Measurements from ENCODE around the gene PDLIM3.
A peak's percentile ranks its signal among the peaks of the same experiment; 100 is the strongest.
"Not testable (repeated sequence)": the region's sequence is repeated elsewhere in the genome, so short reads cannot be mapped to it uniquely, and the experiment has no call there.

Gene PDLIM3

DNA sequence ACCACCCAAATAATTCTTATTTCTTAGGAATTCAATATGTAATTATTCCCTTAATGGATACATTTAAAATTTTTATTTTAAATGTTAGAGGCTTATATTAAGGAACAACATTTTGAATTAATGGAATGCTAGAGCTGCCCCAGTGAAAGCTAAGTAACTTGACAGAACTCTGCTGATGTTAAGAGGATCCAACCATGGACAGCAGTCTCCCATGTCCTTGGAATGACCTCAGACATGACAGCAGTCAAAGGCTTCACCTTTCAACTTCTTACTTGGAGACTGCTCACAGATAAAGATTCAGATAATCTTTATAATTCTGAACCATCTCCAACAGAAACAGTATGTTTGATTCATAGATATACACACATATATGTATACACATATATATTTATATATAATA is 17.2 kb downstream of the PDLIM3 start:
- DNase-seq: no peak

DNA sequence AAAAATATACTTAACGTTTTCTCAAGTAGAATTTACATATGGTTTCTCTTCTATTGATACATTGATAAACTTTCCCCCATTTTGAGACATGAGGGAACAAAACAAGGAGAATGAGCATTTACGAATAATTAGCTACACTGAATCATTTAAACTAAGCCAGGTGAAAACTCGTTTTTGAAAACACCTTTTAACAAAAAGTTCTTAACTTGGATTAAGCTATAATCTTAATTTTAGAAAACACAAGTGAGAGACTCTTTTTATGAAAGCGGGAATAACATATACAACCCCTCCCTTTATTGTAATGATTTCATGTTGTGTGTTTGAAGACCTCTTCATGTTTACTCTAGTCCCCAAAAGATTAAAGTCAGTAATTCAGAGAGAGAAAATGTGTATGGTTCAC is 20.1 kb downstream of the PDLIM3 start:
- DNase-seq: no peak

DNA sequence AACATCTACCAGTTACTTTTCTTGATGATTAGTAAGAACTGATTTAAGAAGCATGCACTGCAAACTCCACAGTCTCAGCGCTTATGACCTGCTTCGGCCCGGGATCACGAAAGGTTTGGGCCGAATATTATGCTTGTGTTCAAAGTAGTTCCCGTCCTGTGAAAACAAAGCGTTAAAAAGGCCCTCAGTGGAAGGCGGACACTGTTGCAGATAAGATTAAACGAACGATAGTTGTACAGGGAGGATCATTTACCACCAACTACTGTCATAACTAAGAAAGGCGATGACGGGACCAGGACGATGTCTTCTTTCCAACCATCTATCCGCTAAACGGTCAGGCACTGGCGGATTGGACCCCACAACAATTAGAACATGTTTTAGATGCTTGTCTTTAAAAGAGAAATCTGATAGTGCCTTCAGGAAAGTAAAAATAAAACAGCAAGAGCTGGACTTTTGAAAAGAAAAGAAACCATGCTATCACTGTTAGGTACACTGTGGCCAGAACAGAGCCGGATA is 21.1 kb downstream of the PDLIM3 start:
- DNase-seq: no peak

DNA sequence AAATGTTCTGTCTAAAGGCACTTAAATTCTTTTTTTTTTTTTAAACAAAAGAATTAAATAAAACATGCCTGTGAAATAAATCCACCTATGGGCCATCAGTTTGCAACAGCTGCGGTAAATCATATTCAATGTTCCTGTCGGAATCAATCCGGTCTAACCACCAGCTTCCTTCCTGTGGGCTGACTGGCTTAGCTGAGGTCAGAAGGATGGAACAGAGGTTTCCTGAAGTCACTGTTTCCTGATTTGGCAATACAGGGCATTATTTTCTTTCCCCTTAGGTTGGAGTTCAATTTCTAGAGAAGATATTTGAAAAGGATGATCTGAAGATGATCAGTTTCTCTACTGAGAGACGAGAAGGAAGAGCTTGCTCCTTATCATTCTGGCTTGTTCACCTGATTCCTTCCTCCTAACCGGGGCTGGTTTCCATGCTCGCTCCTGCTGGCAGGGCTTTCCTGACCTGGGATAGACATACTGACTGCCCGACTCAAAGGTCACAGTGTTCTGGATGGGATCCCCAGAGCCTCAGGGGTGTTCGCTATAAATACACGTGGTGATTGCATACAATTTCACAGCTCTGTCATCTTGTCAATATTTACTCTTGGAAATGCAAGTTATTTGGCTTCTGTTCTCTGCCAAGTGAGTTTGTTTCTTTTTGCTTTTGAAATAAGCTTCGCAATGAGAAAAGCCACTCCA is 21.7 kb downstream of the PDLIM3 start:
- DNase-seq: peak; percentile 30

DNA sequence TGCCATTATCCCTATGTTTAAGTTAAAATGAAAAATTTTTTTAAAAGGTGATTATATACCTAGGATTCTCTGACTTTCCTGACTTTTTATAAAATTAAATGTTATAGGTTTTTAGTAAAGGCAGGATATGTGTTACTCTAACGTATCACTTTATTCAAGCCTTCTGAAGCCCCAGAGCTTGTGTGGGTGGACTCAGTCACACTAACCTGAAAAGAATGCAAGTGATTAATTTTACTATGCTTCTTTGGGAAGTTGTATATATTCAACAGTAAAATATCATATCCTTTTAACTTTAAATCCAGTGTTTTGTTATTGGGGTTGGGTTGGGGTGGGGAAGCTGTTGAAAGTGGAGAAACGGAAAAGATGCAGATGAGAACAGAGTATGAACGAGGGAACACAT is 22.8 kb downstream of the PDLIM3 start:
- no peak for DNase-seq

DNA sequence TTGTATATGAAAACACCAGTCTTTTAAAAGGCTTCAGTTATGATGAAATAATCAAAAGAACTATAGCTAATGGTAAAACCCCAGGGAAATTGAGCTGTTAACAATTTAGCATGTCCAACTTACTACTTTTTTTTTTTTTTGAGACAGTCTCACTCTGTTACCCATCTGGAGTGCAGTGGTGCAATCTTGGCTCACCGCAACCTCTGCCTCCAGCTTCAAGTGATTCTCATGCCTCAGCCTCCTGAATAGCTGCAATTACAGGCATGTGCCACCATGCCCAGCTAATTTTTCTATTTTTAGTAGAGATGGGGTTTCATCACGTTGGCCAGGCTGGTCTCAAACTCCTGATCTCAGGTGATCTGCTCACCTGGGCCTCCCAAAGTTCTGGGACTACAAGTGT is 24.1 kb downstream of the PDLIM3 start:
- not testable (repeated sequence) for DNase-seq

DNA sequence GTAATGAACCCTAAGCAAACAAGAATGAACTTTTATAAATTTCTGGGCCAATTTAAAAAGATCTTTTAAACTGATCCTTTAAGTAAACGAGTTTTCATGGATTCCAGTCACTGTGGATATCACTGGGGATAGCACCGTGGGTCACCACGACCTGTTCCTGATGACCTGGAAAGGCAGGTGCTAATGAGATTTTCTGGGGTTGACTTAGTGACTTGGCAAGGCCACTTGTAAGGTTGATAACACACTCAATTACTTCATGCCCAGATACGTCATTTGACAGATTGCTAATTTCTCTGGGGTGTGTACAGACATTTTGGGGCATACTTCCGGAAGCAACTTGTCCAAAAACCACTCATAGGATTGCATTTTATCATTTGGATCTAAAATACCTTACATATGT is 24.5 kb downstream of the PDLIM3 start:
- no peak for DNase-seq

DNA sequence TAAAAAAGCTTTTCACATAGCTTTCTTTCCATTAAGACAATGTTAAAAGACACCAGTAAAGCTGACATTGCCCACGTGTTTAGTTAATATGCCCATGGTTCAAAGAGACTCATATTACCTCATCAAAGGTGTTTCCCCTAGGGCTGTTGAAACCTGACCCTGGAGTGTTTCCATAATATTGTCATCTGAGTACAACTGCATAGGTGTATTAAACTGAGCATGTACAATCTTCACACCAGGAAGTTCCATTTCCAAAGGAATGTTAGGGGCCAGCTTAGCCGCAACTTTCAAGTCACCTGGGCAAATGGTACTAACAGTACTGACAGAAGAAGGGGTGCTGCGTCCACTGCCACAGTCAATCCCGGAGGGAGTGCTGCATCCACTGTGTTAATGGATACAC is 27.1 kb downstream of the PDLIM3 start:
- no peak for DNase-seq

DNA sequence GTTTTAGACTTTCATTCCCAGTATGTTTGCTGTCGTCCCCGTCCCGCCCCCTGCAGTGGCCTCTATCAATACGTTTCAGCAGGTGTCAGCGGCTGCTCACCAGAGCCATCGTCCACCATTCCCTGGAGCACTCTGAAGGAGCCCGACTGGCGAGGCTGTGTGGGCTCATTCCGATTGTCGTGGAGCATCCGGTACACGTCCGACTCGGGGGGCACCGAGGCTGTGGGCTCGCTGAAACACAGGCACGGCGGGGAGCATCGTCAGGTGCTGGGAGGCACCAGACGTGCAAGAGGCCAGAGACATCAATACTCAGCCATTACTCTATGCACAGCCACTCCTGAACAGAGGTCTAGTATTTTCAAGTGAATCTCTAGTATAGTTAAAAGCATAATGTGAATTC is 28.9 kb downstream of the PDLIM3 start:
- DNase-seq: no peak

DNA sequence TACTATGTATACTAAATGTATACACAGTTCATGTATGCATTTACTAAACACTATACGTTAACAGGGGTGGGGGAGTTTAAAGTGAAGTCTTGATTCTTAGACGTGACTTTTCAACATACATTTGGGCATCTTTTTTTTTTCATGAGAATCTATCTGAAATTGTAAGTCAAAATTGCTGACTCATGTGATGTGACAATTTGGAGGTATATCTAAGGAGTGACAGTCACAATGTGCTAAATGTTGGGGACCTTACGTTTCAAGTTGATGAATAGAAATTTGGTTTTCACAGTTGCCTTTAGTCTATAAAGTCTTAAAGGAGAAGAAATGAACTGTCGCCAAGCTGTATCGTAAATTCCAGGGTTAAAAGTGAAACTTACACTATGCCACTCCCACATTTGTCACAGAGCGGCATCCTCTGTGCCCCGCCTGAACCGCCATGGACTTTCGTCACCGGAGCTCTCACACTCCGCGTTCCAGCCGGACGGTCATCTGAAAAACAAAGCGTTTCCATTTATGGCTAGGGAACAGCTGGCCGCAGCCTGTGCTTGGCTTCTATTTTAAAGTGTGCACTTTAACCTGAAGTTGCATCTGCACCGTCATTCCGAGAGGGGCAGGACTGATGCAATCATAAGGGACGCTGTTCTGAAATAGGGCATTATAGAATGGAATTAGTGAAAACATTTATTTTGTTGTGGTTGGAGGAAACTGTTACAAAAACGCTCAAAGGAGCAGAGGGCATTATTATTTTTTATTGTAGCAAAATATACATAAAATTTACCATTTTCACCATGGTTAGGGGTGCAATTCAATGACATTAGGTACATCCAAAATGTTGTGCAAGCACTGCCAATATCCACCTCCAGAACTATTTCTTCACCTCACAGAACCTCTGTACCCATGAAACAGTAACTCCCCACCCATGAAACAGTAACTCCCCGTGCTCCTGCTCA is 30.9 kb downstream of the PDLIM3 start:
- DNase-seq: no peak

DNA sequence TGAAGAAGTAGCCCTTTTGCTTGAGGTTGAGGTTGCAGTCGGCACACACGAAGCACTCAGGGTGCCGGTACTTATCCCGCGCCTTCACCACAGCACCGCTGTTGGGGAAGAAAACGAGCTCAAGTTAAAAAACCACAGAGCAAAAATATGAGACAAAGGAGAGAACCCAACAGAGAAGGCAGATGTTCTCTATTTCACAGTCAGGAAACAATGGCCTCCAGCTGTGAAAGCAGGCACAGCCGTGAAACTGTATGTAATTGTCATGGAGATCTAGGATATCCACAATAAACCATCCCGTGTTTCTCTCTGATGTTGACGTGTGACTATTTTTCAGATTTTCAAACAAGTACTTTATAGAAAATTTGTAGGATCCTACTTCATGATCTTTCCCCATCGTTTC is 32.9 kb downstream of the PDLIM3 start:
- no peak for DNase-seq

DNA sequence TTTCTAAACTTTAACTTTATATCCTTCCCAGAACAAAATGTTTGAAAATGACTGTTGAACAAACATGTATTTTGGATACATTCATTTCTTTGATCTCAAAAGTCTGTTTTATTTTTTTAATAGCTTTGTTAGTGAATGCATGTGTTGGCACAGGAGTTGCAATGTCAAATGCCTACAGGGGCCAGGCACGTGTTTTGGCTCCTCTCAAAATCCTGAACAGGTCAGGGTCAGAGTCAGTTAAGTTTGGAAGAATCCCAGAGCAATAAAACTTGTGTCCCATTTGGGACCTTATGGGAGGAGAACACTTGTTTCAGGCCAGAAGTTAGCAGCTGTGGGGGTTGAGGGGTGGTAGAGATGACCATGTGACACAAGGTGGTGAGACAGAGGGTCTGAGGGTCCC is 34.7 kb downstream of the PDLIM3 start:
- no peak for DNase-seq

DNA sequence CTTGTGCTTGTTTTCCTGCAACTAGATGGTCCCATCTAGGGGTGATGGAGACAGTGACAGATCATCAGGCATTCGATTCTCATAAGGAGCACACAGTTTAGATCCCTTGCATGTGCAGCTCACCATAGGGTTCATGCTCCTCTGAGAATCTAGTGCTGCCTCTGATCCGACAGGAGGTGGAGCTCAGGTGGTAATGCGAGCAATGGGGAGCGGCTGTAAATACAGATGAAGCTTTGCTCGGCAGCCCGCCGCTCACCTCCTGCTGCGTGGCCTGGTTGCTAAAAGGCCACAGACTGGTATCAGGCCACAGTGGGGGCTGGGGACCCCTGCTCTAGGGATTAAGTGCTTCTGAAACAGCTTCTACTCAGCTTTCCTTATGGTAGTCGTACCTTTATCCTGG is 35.3 kb downstream of the PDLIM3 start:
- DNase-seq: no peak

DNA sequence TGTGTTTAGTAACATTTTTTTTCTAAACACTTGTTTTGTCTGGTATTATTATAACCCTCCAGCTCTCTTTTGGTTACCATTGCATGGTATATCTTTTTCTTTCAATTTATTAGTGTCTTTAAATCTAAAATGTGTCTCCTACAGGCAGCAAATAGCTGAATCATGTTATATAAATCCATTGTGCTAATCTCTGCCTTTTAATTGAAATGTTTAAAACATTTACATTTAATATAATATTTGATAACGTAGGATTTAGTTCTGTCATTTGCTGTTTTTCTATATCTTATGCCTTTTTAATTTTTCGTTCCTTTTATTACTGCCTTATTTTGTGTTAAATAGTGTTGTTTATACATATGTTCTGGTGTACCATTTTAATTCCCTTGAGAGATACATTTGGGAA is 46.7 kb downstream of the PDLIM3 start:
- no peak for DNase-seq

DNA sequence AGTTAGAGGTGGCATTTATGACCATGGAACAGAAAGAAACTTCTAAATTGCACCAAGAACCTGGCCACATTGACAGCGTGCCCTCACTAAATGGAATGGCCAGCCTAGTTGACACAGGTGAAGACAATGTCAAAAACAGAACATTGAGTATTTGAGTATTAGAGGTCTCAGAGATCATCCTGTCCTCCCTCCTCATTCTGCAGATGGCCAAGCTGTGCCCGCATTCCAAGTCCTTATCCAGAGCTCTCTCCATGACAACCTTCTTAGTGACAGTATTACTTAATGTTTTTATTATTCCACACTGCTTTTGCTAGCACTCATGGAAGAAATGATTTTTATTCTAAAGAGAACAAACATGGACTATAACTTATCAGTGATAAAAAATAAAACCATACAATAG is 53.9 kb downstream of the PDLIM3 start:
- DNase-seq: no peak

DNA sequence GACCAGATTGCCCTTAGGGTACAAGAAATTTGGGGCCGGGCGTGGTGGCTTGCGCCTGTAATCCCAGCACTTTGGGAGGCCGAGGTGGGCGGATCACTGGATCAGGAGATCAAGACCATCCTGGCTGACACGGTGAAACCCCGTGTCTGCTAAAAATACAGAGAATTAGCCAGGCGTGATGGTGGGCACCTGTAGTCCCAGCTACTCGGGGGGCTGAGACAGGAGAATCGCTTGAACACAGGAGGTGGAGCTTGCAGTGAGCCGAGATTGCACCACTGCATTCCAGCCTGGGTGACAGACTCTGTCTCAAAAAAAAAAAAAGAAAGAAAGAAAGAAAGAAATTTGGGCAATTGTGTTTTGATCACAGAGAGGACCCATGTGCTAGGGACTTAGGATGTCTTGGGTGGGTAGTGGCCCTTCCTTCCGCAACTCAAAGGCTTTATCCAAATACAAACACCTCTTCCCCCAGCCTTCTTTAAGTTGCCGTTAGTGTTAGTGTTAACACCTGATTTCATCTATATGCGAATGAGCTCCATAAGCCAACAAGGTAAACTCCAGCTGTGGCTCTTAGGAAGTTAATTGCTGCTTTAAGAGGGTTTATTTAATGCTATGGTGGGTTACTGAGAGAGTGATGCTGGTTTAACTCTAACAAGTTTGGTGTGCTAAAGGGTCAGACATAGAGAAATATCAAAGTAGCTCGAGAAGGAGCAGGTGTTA is 55.1 kb downstream of the PDLIM3 start:
- no peak for DNase-seq

DNA sequence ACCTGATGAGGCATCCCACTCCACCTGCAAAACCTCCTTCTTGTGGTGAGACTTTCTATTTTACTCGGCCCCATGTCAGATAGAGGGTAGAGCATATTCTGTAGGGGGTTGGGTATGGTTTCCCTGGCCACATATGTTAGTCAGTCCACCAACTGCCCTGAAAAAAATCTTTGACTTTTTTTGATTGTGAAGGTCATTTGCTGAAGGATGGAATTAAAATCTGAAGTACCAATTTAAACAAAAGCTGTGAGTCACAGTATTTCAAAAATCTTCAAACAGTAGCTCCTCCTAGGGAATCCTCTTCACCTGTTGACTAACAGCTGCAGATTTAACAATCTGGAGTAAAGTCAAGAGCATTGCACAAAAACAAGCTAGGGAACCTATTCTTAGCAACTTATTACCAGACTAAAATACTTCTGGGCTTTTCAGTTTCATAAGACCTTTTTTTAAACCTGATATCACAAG is 55.8 kb downstream of the PDLIM3 start:
- no peak for DNase-seq

DNA sequence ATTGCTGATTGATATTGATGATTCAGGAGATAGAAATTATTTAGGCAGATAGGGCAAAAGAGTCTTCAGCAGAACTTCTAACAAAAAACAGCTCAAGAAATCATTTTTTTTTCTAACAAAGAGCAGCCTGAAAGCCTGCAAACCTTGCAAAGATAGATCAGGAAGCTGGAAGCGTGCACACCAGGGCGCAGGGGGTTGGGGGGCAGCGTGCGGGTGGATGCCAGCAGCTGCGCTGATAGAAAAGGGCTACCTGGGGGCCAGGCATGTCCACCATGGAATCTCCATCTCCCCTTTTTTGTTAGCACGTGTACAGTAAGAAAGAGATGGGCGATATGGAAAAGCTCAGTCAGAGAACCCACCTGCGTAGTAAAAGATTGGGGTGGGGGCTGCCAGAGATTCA is 62.1 kb downstream of the PDLIM3 start:
- no peak for DNase-seq

DNA sequence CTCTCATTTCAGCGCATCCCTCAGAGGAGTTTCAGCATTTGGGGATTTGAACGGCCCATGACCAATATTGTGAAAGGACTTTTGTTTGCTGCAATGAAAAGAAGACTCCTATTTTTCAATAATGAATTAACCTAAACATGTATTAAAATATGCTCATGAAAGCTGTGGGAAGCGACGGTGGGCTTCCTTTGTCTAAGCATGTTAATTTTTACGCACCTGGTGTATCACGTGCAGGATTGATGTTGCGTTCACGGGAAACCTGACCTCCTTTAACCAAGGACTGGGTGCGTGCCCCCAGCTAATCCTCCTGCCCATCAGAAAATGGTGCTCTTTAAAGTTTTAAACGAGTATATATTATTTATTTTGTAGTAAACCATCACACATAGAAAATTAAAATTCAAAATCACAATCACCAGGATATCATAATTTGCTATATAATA is 63.2 kb downstream of the PDLIM3 start:
- DNase-seq: no peak

DNA sequence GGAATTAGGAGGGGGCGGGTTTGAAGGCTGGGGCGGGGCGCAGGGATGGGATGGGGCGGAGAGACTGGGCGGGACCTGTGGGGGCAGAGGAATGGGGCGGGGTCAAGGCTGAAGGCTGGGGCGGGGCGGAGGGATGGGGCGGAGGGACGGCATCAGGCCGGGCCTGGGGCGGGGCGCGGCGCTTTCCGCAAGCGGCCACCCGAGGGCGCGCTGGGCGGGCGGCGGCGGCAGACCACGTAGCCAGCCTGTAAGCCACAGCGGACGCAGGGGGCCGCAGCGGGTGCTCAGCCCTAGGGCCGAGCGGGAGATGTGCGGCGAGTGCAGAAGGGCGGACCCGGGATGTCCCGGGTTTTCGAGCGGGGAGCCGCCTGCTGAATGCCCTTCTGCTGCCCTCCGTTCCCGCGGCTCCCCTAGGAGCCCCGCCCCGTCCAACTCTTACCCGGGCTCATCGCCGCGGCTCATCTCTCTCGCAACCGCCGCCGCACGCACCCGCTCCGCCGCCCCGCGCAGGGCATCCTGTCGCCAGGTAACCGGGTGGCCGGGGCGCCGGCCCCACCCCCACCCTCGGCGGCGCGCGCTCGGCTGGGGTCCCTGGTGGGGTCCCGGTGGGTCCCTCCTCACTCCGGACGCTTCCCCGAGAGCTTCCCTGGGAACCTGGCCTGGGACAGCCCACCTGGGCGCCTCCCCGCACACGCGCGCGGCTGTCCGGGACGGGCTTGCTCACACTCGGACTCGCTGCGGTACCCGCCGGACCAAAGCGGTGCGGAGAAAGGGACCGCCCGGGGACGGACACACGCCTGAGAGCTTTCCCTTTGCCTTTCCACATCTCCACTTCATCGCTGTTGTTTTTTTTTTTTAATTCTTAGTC is 63.8 kb downstream of the PDLIM3 start, which contains the start of gene CCDC110:
Gene CCDC110, minus strand, starts transcription at position 499 of the 868 bp plus-strand sequence. Its CDS starts 50 bp downstream, at position 449.
- peak; percentile 92 for DNase-seq

DNA sequence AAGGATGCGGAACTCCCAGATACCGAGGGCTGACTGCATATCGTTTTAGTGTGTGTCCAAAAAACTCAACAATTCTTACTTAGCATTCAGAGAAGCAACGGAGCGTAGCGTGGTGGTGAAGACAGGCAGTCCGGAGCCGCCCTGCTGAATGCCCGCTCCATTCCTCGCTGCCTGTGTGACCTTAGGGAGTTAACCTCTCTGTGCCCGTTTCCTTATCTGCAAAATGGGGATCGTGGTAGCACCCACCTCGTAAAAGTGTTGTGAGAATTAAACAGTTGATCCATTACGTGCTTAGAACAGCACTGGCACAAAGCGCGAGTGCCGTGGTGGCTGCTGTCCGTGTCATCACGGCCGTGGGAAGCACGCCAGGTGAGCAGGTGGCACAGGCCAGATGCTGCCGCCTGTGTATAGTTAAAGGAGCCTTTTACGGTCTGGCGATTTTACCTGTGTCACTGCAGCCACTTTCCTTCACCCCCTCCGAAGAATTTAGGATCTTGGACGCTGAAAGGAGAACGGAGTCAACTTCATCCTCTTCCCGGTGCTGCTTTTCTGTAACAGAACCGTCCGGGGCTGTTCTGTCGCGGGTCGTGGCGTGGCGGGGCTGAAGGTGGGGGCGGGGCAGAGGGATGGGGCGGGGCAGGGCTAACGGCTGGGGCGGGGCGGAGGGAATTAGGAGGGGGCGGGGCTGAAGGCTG is 64.7 kb downstream of the PDLIM3 start:
- DNase-seq: peak; percentile 58

Measured in CD4-positive, alpha-beta T cell treated with Interleukin-12 subunit alpha and Interleukin-12 subunit beta, for 1 hour (primary cell).